Activated naive CD8-positive, alpha-beta T cell treated with anti-CD3 and anti-CD28 coated beads for 36 hours (primary cell): Measurements from ENCODE around the gene PRAME. TPM values are rescaled to one million over a fixed set of nuclear protein-coding genes. Genes with fewer than 3 reads are reported as not detected.
"Not testable (repeated sequence)": the region's sequence is repeated elsewhere in the genome, so short reads cannot be mapped to it uniquely, and the experiment has no call there.

Experiments
- DNase-seq: peaks from one replicate; pipeline ENCODE4 v3.0.0; 2021
- H3K27ac Mint-ChIP-seq: one replicate; pipeline ENCODE4 v1.8.0; 2022; ENCODE audit warnings: mild to moderate bottlenecking, moderate library complexity, mixed read lengths
- H3K27me3 Mint-ChIP-seq: one replicate; pipeline ENCODE4 v1.8.0; 2022; ENCODE audit warnings: mild to moderate bottlenecking, mixed read lengths
- H3K36me3 Mint-ChIP-seq: one replicate; pipeline ENCODE4 v1.8.0; 2021; ENCODE audit warnings: mild to moderate bottlenecking, mixed read lengths
- H3K4me1 Mint-ChIP-seq: one replicate; pipeline ENCODE4 v1.8.0; 2021; ENCODE audit warnings: mixed read lengths
- H3K4me3 Mint-ChIP-seq: one replicate; pipeline ENCODE4 v1.8.0; 2022; ENCODE audit warnings: mild to moderate bottlenecking, moderate library complexity, mixed read lengths
- H3K9me3 Mint-ChIP-seq: one replicate; pipeline ENCODE4 v1.8.0; 2022; ENCODE audit warnings: mixed read lengths
- total RNA-seq, 2 experiments: library from RNA; stranded (reverse); gene quantifications; one replicate each; pipeline ENCODE4 v1.2.3, GENCODE V29; 2021

The PRAME gene
- total RNA-seq, 2 experiments from 2014 or later = not detected

- H3K4me3 Mint-ChIP-seq = no peak overlapping the region
- H3K36me3 Mint-ChIP-seq = no peaks in the 10 kb centered on the region
- H3K27me3 Mint-ChIP-seq = no peaks in the 10 kb centered on the region
- no peak overlapping the region for H3K27ac Mint-ChIP-seq
- peaks cover under 1% of the 10 kb centered on the region for H3K4me1 Mint-ChIP-seq
- H3K9me3 Mint-ChIP-seq = no peaks in the 10 kb centered on the region
- DNase-seq = no peak
Observed at GRCh38 chr22:22547692-22548300, 11.3 kb downstream of the PRAME start.

GRCh38 chr22:22547226-22547625 is 11.8 kb downstream of the PRAME start:
- no peak for DNase-seq
- Mint-ChIP-seq H3K27me3 (no peaks in the 10 kb centered on the region), H3K27ac (no peak overlapping the region), H3K36me3 (no peaks in the 10 kb centered on the region), H3K4me3 (no peak overlapping the region), H3K9me3 (no peaks in the 10 kb centered on the region), H3K4me1 (no peaks in the 10 kb centered on the region)

GRCh38 chr22:22546490-22546889 is 12.6 kb downstream of the PRAME start:
- Mint-ChIP-seq H3K36me3 (no peaks in the 10 kb centered on the region), H3K4me1 (no peaks in the 10 kb centered on the region), H3K27ac (no peak overlapping the region), H3K9me3 (no peaks in the 10 kb centered on the region), H3K4me3 (no peak overlapping the region), H3K27me3 (no peaks in the 10 kb centered on the region)
- DNase-seq = no peak

- H3K4me1 Mint-ChIP-seq = no peaks in the 10 kb centered on the region
- peaks cover 3% of the 10 kb centered on the region for H3K27me3 Mint-ChIP-seq
- H3K4me3 Mint-ChIP-seq = no peak overlapping the region
Observed at GRCh38 chr22:22545084-22545483, 14.0 kb downstream of the PRAME start.

GRCh38 chr22:22538226-22538989 is 20.7 kb downstream of the PRAME start:
- Mint-ChIP-seq H3K4me3 (no peak overlapping the region), H3K27me3 (peaks cover 7% of the 10 kb centered on the region), H3K27ac (no peak overlapping the region), H3K4me1 (no peaks in the 10 kb centered on the region), H3K9me3 (no peaks in the 10 kb centered on the region), H3K36me3 (no peaks in the 10 kb centered on the region)
- DNase-seq = no peak

More at GRCh38 chr22:22545084-22545483, 14.0 kb downstream of the PRAME start:
- H3K36me3 Mint-ChIP-seq = no peaks in the 10 kb centered on the region
- no peaks in the 10 kb centered on the region for H3K9me3 Mint-ChIP-seq
- DNase-seq = no peak
- H3K27ac Mint-ChIP-seq = no peak overlapping the region

GRCh38 chr22:22536916-22537315 is 22.1 kb downstream of the PRAME start:
- no peaks in the 10 kb centered on the region for H3K36me3 Mint-ChIP-seq
- H3K27ac Mint-ChIP-seq = no peak overlapping the region
- no peak overlapping the region for H3K4me3 Mint-ChIP-seq
- no peaks in the 10 kb centered on the region for H3K4me1 Mint-ChIP-seq
- no peak for DNase-seq
- H3K27me3 Mint-ChIP-seq = peaks cover 7% of the 10 kb centered on the region
- H3K9me3 Mint-ChIP-seq = no peaks in the 10 kb centered on the region

- no peaks in the 10 kb centered on the region for H3K36me3 Mint-ChIP-seq
- H3K27ac Mint-ChIP-seq = no peak overlapping the region
- H3K9me3 Mint-ChIP-seq = no peaks in the 10 kb centered on the region
- peaks cover 7% of the 10 kb centered on the region for H3K27me3 Mint-ChIP-seq
- DNase-seq = no peak
- no peak overlapping the region for H3K4me3 Mint-ChIP-seq
- no peaks in the 10 kb centered on the region for H3K4me1 Mint-ChIP-seq
Observed at GRCh38 chr22:22536515-22536914, 22.6 kb downstream of the PRAME start.

GRCh38 chr22:22535662-22536061 is 23.4 kb downstream of the PRAME start:
- Mint-ChIP-seq H3K36me3 (no peaks in the 10 kb centered on the region), H3K4me1 (no peaks in the 10 kb centered on the region), H3K4me3 (no peak overlapping the region), H3K9me3 (no peaks in the 10 kb centered on the region), H3K27me3 (peaks cover 10% of the 10 kb centered on the region), H3K27ac (no peak overlapping the region)
- no peak for DNase-seq

GRCh38 chr22:22534604-22535415 is 24.3 kb downstream of the PRAME start:
- no peak overlapping the region for H3K27ac Mint-ChIP-seq
- H3K9me3 Mint-ChIP-seq = no peaks in the 10 kb centered on the region
- no peaks in the 10 kb centered on the region for H3K4me1 Mint-ChIP-seq
- H3K36me3 Mint-ChIP-seq = no peaks in the 10 kb centered on the region
- DNase-seq = no peak
- H3K4me3 Mint-ChIP-seq = no peak overlapping the region
- peaks cover 6% of the 10 kb centered on the region for H3K27me3 Mint-ChIP-seq

- H3K4me1 Mint-ChIP-seq = no peaks in the 10 kb centered on the region
- no peak for DNase-seq
- H3K36me3 Mint-ChIP-seq = no peaks in the 10 kb centered on the region
- peaks cover 6% of the 10 kb centered on the region for H3K27me3 Mint-ChIP-seq
- no peaks in the 10 kb centered on the region for H3K9me3 Mint-ChIP-seq
- no peak overlapping the region for H3K27ac Mint-ChIP-seq
- H3K4me3 Mint-ChIP-seq = no peak overlapping the region
Observed at GRCh38 chr22:22533863-22534262, 25.2 kb downstream of the PRAME start.

GRCh38 chr22:22533417-22533816 is 25.6 kb downstream of the PRAME start:
- H3K4me1 Mint-ChIP-seq = no peaks in the 10 kb centered on the region
- H3K4me3 Mint-ChIP-seq = no peak overlapping the region
- no peaks in the 10 kb centered on the region for H3K36me3 Mint-ChIP-seq
- H3K9me3 Mint-ChIP-seq = no peaks in the 10 kb centered on the region
- DNase-seq = no peak
- H3K27me3 Mint-ChIP-seq = peaks cover 6% of the 10 kb centered on the region
- no peak overlapping the region for H3K27ac Mint-ChIP-seq

- not testable (repeated sequence) for H3K27me3 Mint-ChIP-seq, H3K4me1 Mint-ChIP-seq, H3K36me3 Mint-ChIP-seq, H3K27ac Mint-ChIP-seq, H3K9me3 Mint-ChIP-seq, H3K4me3 Mint-ChIP-seq, DNase-seq
Observed at GRCh38 chr22:22532547-22533071, 26.5 kb downstream of the PRAME start.

GRCh38 chr22:22531770-22532546 is 27.1 kb downstream of the PRAME start:
- no peak overlapping the region for H3K4me3 Mint-ChIP-seq
- DNase-seq = no peak
- H3K27me3 Mint-ChIP-seq = peaks cover 6% of the 10 kb centered on the region
- H3K9me3 Mint-ChIP-seq = peaks cover 1% of the 10 kb centered on the region
- H3K27ac Mint-ChIP-seq = no peak overlapping the region
- no peaks in the 10 kb centered on the region for H3K36me3 Mint-ChIP-seq
- no peaks in the 10 kb centered on the region for H3K4me1 Mint-ChIP-seq

GRCh38 chr22:22528780-22529179 is 30.3 kb downstream of the PRAME start:
- Mint-ChIP-seq H3K27me3 (peaks cover 10% of the 10 kb centered on the region), H3K36me3 (no peaks in the 10 kb centered on the region), H3K27ac (no peak overlapping the region), H3K4me3 (no peak overlapping the region), H3K4me1 (no peaks in the 10 kb centered on the region), H3K9me3 (peaks cover 1% of the 10 kb centered on the region)
- no peak for DNase-seq
